ENCODE measurements around the gene PHF24.
A peak's percentile ranks its signal among the peaks of the same experiment; 100 is the strongest.

PHF24 gene

GRCh38 chr9:34994260-34994899 is 36.3 kb downstream of the PHF24 start:
- Histone ChIP-seq H3K27me3 (replicated peaks; ENCODE audit: control insufficient read depth, insufficient read depth, low read length) (no peaks in the 10 kb centered on the region), H3K4me3 (replicated peaks; ENCODE audit: low read depth, low read length) (no peak overlapping the region), H3K36me3 (ENCODE audit: control insufficient read depth, insufficient read depth, low read length) (peaks cover 9% of the 10 kb centered on the region)
- DNase-seq (ENCODE audit: extremely low read depth, insufficient read length) = no peak
- TF ChIP-seq CTCF (IDR thresholded peaks at IDR 0.05; ENCODE audit: insufficient read depth, low read length, poor library complexity, severe bottlenecking) = peak; percentile 57

GRCh38 chr9:34994900-34995669 is 37.0 kb downstream of the PHF24 start:
- H3K4me3 ChIP-seq (replicated peaks; ENCODE audit: low read depth, low read length) = no peak overlapping the region
- peaks cover 9% of the 10 kb centered on the region for H3K36me3 ChIP-seq (ENCODE audit: control insufficient read depth, insufficient read depth, low read length)
- no peak for DNase-seq (ENCODE audit: extremely low read depth, insufficient read length)
- no peak for TF ChIP-seq CTCF (IDR thresholded peaks at IDR 0.05; ENCODE audit: insufficient read depth, low read length, poor library complexity, severe bottlenecking)
- H3K27me3 ChIP-seq (replicated peaks; ENCODE audit: control insufficient read depth, insufficient read depth, low read length) = no peaks in the 10 kb centered on the region

- Histone ChIP-seq H3K27me3 (replicated peaks; ENCODE audit: control insufficient read depth, insufficient read depth, low read length) (no peaks in the 10 kb centered on the region), H3K4me3 (replicated peaks; ENCODE audit: low read depth, low read length) (no peak overlapping the region), H3K36me3 (ENCODE audit: control insufficient read depth, insufficient read depth, low read length) (peaks cover 9% of the 10 kb centered on the region)
- no peak for DNase-seq (ENCODE audit: extremely low read depth, insufficient read length)
- TF ChIP-seq CTCF (IDR thresholded peaks at IDR 0.05; ENCODE audit: insufficient read depth, low read length, poor library complexity, severe bottlenecking) = no peak
Observed at GRCh38 chr9:34995670-34996060, 37.6 kb downstream of the PHF24 start.

GRCh38 chr9:34996181-34996904 is 38.3 kb downstream of the PHF24 start:
- H3K36me3 ChIP-seq (ENCODE audit: control insufficient read depth, insufficient read depth, low read length) = peaks cover 9% of the 10 kb centered on the region
- DNase-seq (ENCODE audit: extremely low read depth, insufficient read length) = no peak
- H3K27me3 ChIP-seq (replicated peaks; ENCODE audit: control insufficient read depth, insufficient read depth, low read length) = no peaks in the 10 kb centered on the region
- TF ChIP-seq CTCF (IDR thresholded peaks at IDR 0.05; ENCODE audit: insufficient read depth, low read length, poor library complexity, severe bottlenecking) = no peak
- H3K4me3 ChIP-seq (replicated peaks; ENCODE audit: low read depth, low read length) = no peak overlapping the region

GRCh38 chr9:34996905-34997279 is 38.8 kb downstream of the PHF24 start:
- peaks cover 9% of the 10 kb centered on the region for H3K36me3 ChIP-seq (ENCODE audit: control insufficient read depth, insufficient read depth, low read length)
- H3K4me3 ChIP-seq (replicated peaks; ENCODE audit: low read depth, low read length) = no peak overlapping the region
- TF ChIP-seq CTCF (IDR thresholded peaks at IDR 0.05; ENCODE audit: insufficient read depth, low read length, poor library complexity, severe bottlenecking) = no peak
- DNase-seq (ENCODE audit: extremely low read depth, insufficient read length) = no peak
- H3K27me3 ChIP-seq (replicated peaks; ENCODE audit: control insufficient read depth, insufficient read depth, low read length) = no peaks in the 10 kb centered on the region
